NCI-H446 (cell line): ENCODE results near the gene UBE3B.

Experiments used
- DNase-seq, 2 experiments: peaks; one replicate each; lab custom pipeline; 2025; lab: John Stamatoyannopoulos, UW

Gene UBE3B

DNA sequence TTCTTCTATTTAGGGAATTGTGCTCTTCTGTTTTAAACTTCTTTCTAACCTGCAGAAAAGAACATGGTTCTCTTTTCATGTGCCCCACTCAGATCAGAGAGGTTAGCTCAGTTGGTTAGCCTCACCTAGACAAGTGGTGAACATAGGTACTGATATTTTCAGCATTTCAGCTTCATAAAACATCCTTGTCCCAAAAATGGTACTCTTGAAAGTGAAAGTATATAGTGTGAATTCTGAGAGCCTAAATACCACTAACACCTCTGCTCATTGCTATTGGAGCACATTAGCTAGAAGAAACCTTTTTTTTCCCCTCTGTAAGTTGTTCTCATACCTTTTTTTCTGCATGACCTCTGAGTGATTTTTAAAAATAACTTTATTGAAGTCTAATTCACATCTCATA, 17.6 kb downstream of the UBE3B start:
- DNase-seq: no peak

- no peak for DNase-seq
Measured at GRCh38 chr12:109496306-109496705, 18.9 kb downstream of the UBE3B start.

- no peak for DNase-seq
Measured at GRCh38 chr12:109497675-109498074, 20.2 kb downstream of the UBE3B start.

- no peak for DNase-seq
Measured at GRCh38 chr12:109500406-109501185, 23.2 kb downstream of the UBE3B start.

GRCh38 chr12:109501299-109501698, 23.9 kb downstream of the UBE3B start:
- DNase-seq: no peak

DNA sequence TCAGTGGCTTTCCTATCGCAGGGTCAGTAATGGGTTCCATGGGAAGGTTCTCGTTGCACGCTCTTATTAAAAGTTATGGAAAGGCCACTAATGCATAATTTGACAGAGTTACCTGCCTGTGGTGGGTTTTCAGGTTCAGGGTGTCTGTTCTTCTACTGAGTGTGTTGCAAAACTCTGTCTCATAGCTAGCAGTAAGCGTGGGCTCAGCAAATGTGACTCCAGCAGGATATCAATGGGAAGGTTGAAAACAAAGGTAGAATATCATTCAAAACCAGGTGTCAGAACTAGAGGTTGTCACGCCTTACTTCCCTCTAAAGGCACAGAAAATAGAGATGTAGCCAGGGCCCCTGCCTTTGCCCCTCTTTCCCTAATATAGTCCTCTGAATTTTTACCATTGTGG, 24.9 kb downstream of the UBE3B start:
- no peak for DNase-seq

DNA sequence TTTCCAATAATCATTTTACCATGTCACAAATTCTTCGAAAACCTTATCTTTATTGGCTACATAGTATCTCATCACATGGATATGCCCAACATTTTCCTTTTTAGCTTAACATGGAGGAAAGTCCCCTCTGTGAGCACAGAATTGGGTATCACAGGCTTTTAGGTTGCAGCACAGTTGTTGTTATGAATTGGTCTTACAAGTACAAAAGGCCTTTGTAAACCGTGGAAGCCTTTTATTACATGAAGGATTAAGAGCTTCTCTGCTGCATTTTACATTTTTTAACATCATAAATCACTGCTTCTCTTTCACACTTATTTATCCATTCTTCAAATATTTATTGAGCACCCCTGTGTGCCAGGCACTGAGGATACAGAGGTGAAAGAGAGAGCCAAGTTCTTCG, 26.2 kb downstream of the UBE3B start:
- DNase-seq: no peak

DNA sequence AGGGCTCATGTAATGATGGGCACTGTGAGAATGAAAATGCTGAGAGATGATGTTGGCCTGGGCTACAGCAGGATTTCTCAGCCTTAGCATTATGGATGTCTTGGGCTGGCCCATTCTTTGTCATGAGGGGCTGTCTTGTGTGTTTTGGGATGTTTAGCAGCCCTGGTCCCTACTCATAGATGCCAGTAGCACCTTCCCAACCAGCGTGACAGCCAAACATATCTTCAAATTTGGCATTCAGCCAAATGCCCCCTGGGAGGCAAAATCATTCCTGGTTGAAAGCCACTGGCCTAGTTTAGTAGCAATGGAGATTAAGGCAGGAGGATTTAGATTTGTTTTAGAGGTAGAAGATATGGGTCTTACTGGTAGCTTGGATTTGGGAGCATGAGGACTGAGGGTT, 26.6 kb downstream of the UBE3B start:
- DNase-seq: no peak

DNA sequence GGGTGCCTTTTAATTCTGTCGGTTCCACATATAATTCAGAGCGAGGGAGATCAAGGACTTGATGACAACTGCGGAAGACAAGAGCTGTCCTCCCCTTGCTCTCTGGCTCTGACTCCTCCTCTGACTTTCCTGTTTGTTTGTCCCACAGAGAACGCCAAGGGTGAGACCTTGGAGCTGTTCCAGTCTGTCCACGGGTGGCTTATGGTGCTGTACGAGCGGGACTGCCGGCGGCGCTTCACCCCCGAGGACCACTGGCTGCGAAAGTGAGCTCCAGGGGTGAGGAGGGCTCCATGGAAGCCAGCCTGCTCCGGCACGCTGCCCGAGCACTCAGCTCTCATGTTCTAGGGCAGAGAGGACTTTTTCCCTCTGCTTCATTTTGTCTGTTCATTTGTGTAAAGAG, 32.8 kb downstream of the UBE3B start:
- DNase-seq: no peak

DNA sequence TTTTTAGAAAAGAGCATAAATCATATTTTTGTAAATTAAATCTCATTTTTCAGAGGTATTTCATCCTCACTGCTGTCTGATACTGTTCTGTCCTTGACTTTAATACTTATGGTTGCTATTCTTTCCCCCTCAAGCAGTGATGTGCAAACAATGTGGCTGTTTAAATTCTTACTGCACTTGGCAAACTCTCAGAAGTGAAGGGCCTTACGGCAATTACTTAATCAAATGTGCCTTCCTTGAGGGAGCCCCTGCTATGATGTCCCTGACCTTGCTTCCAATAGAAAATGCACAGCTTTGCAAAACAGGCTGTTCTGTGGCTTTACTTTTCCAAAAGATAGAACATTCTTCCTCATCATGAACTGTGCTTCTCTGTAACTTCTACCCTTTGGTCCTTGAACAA, 35.2 kb downstream of the UBE3B start:
- no peak for DNase-seq

DNA sequence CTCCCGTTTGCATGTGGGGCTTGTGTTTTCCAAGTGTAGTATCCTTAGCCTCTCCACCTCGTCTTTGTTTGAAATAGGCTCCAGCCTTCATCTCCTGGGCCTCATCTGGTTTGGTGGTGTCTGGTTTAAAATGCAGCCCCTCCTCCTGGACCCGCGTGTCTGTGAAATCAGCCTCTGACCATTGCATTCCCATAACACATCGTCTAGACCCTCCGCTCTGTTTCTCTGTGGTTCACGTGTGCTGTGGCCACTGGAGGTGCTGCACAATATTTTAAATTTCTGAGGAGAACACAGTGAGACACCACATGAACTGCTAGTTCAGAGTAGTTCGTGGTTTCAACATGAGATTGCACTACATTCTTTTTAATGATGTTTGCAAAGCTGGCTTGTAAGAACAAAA, 35.6 kb downstream of the UBE3B start:
- DNase-seq: no peak

DNA sequence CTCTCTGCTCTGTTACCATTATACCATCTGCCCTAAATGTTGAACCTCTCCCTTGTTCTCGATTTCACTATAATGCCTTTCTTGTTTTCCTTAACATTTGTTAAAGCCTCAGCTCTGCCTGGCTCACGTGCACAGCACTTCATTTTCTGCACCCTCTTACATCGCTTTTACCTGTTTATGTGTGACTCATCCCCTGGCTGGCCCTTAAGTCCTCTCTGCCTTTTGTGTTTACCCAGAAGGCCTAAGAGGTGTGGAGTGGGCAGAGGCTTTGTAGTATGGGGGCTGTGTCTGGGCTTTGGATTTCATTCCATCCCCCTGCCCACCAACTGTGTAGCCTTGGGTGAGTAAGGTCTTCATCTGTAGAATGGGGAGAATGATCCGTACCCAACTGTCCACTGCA, 36.5 kb downstream of the UBE3B start:
- DNase-seq: no peak

- no peak for DNase-seq
Measured at GRCh38 chr12:109517619-109518018, 40.2 kb downstream of the UBE3B start.

GRCh38 chr12:109518820-109519665, 41.6 kb downstream of the UBE3B start:
- DNase-seq: peak; percentile 15 to 61

GRCh38 chr12:109519787-109520186, 42.4 kb downstream of the UBE3B start:
- no peak for DNase-seq

DNA sequence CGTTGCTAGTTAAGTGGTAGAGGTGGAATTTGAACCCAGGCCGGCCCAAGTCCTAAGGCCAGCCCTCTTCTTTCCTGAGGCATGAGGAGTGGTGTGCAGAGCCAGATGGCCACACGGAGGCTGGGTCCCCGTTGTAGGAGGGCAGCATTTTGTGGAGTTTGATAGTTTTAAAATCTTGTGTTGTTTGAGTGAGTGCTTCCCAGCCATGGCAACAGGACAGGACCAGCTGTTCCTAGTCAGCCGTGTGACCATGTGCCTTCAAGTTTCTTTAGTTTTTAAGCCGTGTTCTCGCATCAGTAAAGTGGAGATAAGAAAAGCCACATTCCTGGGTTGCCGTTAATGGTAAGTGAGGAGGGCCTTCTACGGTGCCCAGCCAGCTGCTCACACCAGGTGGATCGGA, 44.4 kb downstream of the UBE3B start:
- no peak for DNase-seq

- peak; percentile 8 to 59 for DNase-seq
Measured at GRCh38 chr12:109523071-109523470, 45.6 kb downstream of the UBE3B start.

DNA sequence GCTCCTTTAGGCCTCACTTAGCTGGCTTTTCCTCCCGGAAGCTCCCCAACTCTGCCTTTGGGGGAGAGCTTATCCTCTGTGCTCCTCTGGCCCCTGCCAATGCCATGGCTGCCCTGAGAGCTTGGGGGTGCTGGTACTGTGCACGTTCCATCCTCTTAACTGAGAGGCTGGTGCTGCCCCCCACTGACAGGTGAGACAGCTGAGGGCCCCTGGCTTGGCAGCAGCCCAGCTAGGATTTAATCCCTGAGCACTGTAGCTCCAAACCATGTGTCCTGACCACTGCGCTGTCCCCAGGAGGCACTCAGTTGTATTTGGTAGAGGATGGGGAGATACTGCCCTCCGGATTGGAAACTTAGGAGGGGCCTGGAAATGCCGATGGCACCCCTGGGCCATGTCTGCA, 46.1 kb downstream of the UBE3B start:
- DNase-seq: no peak

DNA sequence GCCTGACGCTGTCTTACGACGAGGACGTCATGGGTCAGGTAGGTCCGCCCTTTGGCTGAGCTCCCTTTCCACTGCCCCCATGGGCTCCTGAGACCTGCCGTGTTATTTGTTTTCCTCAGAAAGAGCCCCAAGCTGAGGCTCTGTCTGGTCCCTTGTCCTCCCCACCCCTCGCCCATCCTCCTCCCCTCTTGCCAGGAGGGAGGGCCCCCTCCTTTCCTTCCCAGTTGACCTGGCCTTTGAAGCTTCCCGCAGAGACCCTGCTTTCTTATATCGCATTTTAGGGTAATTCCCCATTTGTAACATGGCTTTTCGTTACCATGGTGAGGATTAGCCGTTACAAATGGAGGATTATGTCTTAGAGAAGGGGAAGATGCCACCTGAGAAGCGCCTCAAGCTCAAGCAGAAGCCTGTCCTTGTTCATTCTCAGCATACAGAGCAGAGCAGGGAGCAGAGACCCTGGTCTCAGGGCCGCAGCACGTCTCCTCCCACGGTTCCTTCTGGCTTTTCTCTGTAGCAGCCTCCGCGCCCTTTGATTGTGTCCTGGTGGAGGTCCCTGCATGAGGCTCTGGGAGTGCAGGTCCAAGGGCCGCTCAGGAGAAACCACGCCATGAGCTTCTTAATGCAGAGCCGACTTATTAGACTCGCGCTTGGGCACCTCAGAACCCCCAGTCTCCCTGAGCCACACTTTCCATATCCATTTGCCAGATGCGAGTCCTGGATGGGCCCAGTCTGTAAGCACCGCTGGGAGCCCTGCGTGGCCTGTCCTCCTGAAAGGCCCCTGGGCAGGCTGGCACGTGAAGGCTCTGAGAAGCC, 47.2 kb downstream of the UBE3B start:
- no peak for DNase-seq

- DNase-seq: no peak
Measured at GRCh38 chr12:109525279-109525585, 47.8 kb downstream of the UBE3B start.

GRCh38 chr12:109527489-109528123, 50.2 kb downstream of the UBE3B start:
- no peak for DNase-seq
